Thyroid gland (tissue), 4 donors: Measurements from ENCODE around the gene FAM221B. TPM values are rescaled to one million over a fixed set of nuclear protein-coding genes. Genes with fewer than 3 reads are reported as not detected.

Experiments used
- DNase-seq, 2 donors: peaks; one replicate each; pipeline ENCODE4 v3.0.0-alpha.2; 2019
- H3K27ac ChIP-seq, 3 donors: fragments of 200-600 bp; sonication (generic); 1 replicate in 2 of 3; 2 replicates in 1 of 3; pipeline ENCODE4 v1.5.1; 2016 to 2019; ENCODE audit warnings: mild to moderate bottlenecking in 1 of 3, moderate library complexity in 1 of 3
- H3K27me3 ChIP-seq: fragments of 200-600 bp; sonication (generic); one replicate; pipeline ENCODE4 v1.5.1; 2019
- H3K36me3 ChIP-seq, 2 donors: fragments of 200-600 bp; sonication (generic); one replicate each; pipeline ENCODE4 v1.5.1; 2016 to 2019
- H3K4me1 ChIP-seq, 2 donors: fragments of 200-600 bp; sonication (generic); one replicate each; pipeline ENCODE4 v1.5.1; 2017 to 2019
- H3K4me3 ChIP-seq, 3 donors: fragments of 200-600 bp; sonication (generic); replicated peaks in 1 of 3; 1 replicate in 2 of 3; 2 replicates in 1 of 3; pipeline ENCODE4 v1.5.1; 2016; ENCODE audit warnings: mild to moderate bottlenecking in 1 of 3
- H3K9me3 ChIP-seq: fragments of 200-600 bp; sonication (generic); one replicate; pipeline ENCODE4 v1.5.1; 2017
- CTCF ChIP-seq, 6 experiments: fragments of 200-600 bp in 3 of 6; fragments of 450-650 bp in 3 of 6; sonication (generic) in 3 of 6; IDR thresholded peaks; one replicate each; pipeline ENCODE4 v1.5.1; 2016 to 2019; ENCODE audit warnings: antibody characterized with exemption in 6 of 6, mild to moderate bottlenecking in 2 of 6, inconsistent platforms in 1 of 6, moderate library complexity in 1 of 6
- POLR2A ChIP-seq, 2 donors: fragments of 450-650 bp; IDR thresholded peaks; one replicate each; pipeline ENCODE4 v1.6.1; 2017; ENCODE audit warnings: antibody characterized with exemption in 2 of 2, mild to moderate bottlenecking in 2 of 2, moderate library complexity in 1 of 2
- WGBS, 2 donors: methylation state at CpG; one replicate each; pipeline ENCODE4 v1.1.5; 2017; 5-methylcytosine and 5-hydroxymethylcytosine counted together
- intact Hi-C: fragments of 100-400 bp; cut with DNase I; formaldehyde crosslinking; loops from one replicate; pipeline ENCODE4 v1.15.1; 2023
- total RNA-seq, 4 donors: library from RNA; depleted of rRNA; stranded (reverse); fragments of >200 nt; gene quantifications; one replicate each; pipeline ENCODE4 v1.2.3, GENCODE V29; 2016

Gene FAM221B
- total RNA-seq, 4 donors from 2014 or later = not detected

DNA sequence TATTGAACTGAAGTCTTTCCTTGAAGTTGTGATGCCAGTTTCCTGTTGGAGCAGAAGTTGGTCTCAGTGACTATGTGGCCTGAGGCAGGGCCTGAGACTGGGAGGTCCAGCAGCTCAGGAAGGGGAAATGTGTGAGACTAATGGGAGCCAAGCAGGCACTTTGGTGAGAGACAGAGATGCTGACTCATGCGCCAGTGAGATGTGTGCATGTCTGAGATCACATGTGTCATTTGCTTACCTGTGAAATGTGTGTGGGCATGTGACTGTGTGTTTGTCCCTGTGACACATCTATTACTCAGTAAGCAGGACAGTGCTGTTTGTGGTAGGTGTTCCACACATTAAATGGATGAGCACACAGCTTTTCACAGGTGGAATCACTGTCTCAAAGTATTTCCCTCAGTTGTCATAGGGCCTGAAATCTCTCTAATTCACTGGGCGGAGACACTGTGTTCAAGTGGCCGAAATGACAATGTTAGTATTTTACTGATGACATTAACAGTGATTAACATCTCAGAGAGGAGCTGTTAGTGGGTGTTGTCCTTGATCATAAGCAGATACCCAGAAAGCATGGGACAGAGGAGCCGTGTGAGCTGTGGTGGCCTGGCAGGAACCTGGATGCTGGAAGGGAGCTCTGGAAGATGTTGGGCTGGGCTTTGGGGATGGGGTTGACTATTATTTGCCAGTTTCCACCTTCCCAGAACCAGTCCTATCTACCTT, 29.7 kb downstream of the FAM221B start:
- TF ChIP-seq CTCF (IDR thresholded peaks at IDR 0.05) (no peak), POLR2A (IDR thresholded peaks at IDR 0.05) (no peak)
- Histone ChIP-seq H3K27me3 (no peaks in the 10 kb centered on the region), H3K4me3 (no peak overlapping the region), H3K36me3 (peaks cover 0 to 5% of the 10 kb centered on the region in 2 donors), H3K4me1 (no peaks in the 10 kb centered on the region), H3K27ac (no peak overlapping the region), H3K9me3 (no peaks in the 10 kb centered on the region)
- intact Hi-C loops = no loop called here
- DNase-seq = no peak
- 91 to 98% methylated on average over 4 of the region's 4 CpGs for WGBS, 2 donors

DNA sequence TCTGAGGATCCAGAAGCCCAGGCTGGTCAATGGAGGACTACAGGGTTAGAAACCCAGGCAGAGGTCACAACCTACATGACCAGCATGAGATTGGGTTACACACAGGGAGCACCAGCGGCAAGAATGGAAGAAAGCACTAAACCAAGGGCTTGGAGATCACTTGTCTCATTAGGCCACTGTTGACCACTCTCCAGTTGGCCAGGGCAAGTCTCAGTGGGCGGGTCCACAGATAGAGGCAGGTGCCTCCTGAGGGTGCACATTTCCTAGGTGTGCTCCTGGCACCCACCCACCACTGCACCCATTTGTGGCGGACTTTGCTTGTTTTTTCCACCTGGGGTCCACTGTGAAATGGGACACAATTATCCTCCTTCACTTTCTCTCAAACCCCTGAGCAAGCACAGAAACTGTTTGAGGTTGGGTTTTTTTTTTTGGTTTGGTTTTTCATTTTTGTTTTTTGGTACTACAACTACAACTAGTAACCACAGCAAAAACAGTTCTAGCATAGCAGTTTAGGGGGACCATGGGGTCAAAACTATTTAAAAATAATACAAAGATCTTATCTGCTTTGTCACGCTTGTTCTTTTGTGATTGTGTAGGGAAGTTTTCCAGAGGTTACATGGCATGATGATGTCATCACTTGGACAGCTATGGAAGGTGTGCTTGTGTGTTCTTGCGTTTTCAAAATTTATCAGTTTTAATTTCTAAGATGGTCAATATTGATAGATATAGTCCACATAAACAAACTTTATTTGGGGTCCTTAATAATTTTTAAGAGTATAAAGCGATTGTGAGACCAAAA, 31.0 kb downstream of the FAM221B start:
- DNase-seq = no peak
- Histone ChIP-seq H3K27me3 (no peaks in the 10 kb centered on the region), H3K27ac (no peak overlapping the region), H3K36me3 (peaks cover 0 to 1% of the 10 kb centered on the region in 2 donors), H3K4me1 (no peaks in the 10 kb centered on the region), H3K9me3 (no peaks in the 10 kb centered on the region), H3K4me3 (no peak overlapping the region)
- TF ChIP-seq POLR2A (IDR thresholded peaks at IDR 0.05) (no peak), CTCF (IDR thresholded peaks at IDR 0.05) (no peak)
- intact Hi-C loops = no loop called here
- 85 to 91% methylated on average over 6 of the region's 6 CpGs for WGBS, 2 donors

GRCh38 chr9:35795695-35796094, 32.8 kb downstream of the FAM221B start:
- Histone ChIP-seq H3K4me1 (peaks cover 5 to 6% of the 10 kb centered on the region in 2 donors), H3K36me3 (no peaks in the 10 kb centered on the region), H3K4me3 (no peak overlapping the region), H3K27me3 (no peaks in the 10 kb centered on the region), H3K27ac (no peak overlapping the region), H3K9me3 (no peaks in the 10 kb centered on the region)
- TF ChIP-seq POLR2A (IDR thresholded peaks at IDR 0.05) (no peak), CTCF (IDR thresholded peaks at IDR 0.05) (no peak)
- no peak for DNase-seq
- intact Hi-C loops = no loop called here

DNA sequence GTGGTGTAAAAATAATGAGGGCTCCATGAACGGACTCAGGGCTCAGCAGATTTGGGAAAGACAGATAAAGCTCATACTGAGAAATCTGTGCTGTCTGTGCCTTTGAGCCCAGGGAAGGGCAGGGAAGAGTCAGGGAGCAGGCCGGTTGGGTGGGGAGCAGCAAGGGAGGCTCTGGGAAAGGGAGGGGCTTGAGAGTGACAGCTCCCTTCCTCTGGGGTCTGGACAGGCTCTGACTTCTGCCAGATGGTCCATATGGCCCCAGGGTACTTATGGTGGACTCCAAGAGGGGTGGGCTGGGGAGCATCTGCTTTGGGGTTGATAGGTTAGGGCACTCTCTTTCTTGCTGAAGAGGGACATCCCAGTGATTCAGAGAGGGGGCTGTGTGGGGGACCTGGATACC, 35.1 kb downstream of the FAM221B start:
- Histone ChIP-seq H3K36me3 (no peaks in the 10 kb centered on the region), H3K4me3 (no peak overlapping the region), H3K27me3 (no peaks in the 10 kb centered on the region), H3K27ac (no peak overlapping the region), H3K9me3 (no peaks in the 10 kb centered on the region), H3K4me1 (peaks cover 8 to 13% of the 10 kb centered on the region in 2 donors)
- DNase-seq = no peak
- TF ChIP-seq POLR2A (IDR thresholded peaks at IDR 0.05) (no peak), CTCF (IDR thresholded peaks at IDR 0.05) (no peak)
- intact Hi-C loops = loop anchor here (5.0 kb wide), 1 partner anchor 34 kb away; the partner anchor contains the start of genes FAM221B and TMEM8B
- WGBS, 2 donors = 87 to 96% methylated on average over 2 of the region's 2 CpGs

- no peaks in the 10 kb centered on the region for H3K36me3 ChIP-seq
- peaks cover 8 to 13% of the 10 kb centered on the region in 2 donors for H3K4me1 ChIP-seq
- no peaks in the 10 kb centered on the region for H3K9me3 ChIP-seq
- intact Hi-C loops = loop anchor here (5.0 kb wide), 1 partner anchor 34 kb away; the partner anchor contains the start of genes FAM221B and TMEM8B
- no peak overlapping the region for H3K4me3 ChIP-seq
- TF ChIP-seq CTCF (IDR thresholded peaks at IDR 0.05) = no peak
- no peak for TF ChIP-seq POLR2A (IDR thresholded peaks at IDR 0.05)
- H3K27me3 ChIP-seq = no peaks in the 10 kb centered on the region
- DNase-seq = no peak
- no peak overlapping the region for H3K27ac ChIP-seq
- WGBS, 2 donors = 93% methylated on average over 12 to 13 of the region's 14 CpGs
Observed at GRCh38 chr9:35792826-35793225, 35.7 kb downstream of the FAM221B start.
